Activated CD8-positive, alpha-beta memory T cell treated with anti-CD3 and anti-CD28 coated beads, Interleukin-2, amount 50 U/mL, for 4 hours (primary cell): ENCODE results near the gene BCL2L12.

Experiments used
- DNase-seq: peaks from one replicate; pipeline ENCODE4 v3.0.0-alpha.2; 2020

Gene BCL2L12

GRCh38 chr19:49642492-49643035, 23.2 kb upstream of the BCL2L12 start:
- DNase-seq = no peak

- DNase-seq = no peak
These were observed 22.3 kb upstream of the BCL2L12 start for GRCh38 chr19:49643466-49643865.

GRCh38 chr19:49645592-49645991, 20.1 kb upstream of the BCL2L12 start:
- no peak for DNase-seq

- DNase-seq = no peak
These were observed 19.7 kb upstream of the BCL2L12 start for GRCh38 chr19:49645995-49646394.

GRCh38 chr19:49646586-49646985, 19.1 kb upstream of the BCL2L12 start:
- no peak for DNase-seq

GRCh38 chr19:49651029-49651819, 14.5 kb upstream of the BCL2L12 start:
- DNase-seq = no peak

GRCh38 chr19:49651820-49652550, 13.7 kb upstream of the BCL2L12 start:
- DNase-seq = no peak

- DNase-seq = no peak
These were observed 12.9 kb upstream of the BCL2L12 start for GRCh38 chr19:49652551-49653465.

- no peak for DNase-seq
These were observed 12.3 kb upstream of the BCL2L12 start for GRCh38 chr19:49653466-49653806.

- no peak for DNase-seq
These were observed 11.2 kb upstream of the BCL2L12 start for GRCh38 chr19:49654581-49654980.

GRCh38 chr19:49655570-49656455, 9.9 kb upstream of the BCL2L12 start:
- no peak for DNase-seq

- no peak for DNase-seq
These were observed 9.2 kb upstream of the BCL2L12 start for GRCh38 chr19:49656456-49657109.

- DNase-seq = no peak
These were observed 8.1 kb upstream of the BCL2L12 start for GRCh38 chr19:49657493-49658138.

GRCh38 chr19:49658139-49658517, 7.6 kb upstream of the BCL2L12 start:
- no peak for DNase-seq

- no peak for DNase-seq
These were observed 6.9 kb upstream of the BCL2L12 start for GRCh38 chr19:49658566-49659442.

GRCh38 chr19:49660338-49660961, 5.3 kb upstream of the BCL2L12 start:
- no peak for DNase-seq

- no peak for DNase-seq
These were observed 3.7 kb upstream of the BCL2L12 start for GRCh38 chr19:49662011-49662410.

- no peak for DNase-seq
These were observed 2.5 kb upstream of the BCL2L12 start for GRCh38 chr19:49663224-49663623.
